Astrocyte of the cerebellum (primary cell): ENCODE measurements around the gene KSR2.

Source experiments
- DNase-seq: peaks from one replicate; pipeline ENCODE4 v3.0.0-alpha.2; 2011; ENCODE audit warnings: low read depth
- H3K4me3 ChIP-seq: 2 replicates; pipeline ENCODE4 v1.5.1; 2011; ENCODE audit warnings: mild to moderate bottlenecking, low read depth, low read length, moderate library complexity
- in situ Hi-C: cut with HindIII; loops from 2 replicates; pipeline ENCODE4 v1.10.0; 2017; ENCODE audit warnings: low sequenced_read_pairs
- TF ChIP-seq, protein P1 (sequence below): IDR thresholded peaks from 2 replicates; pipeline ENCODE4 v1.5.1; 2012; ENCODE audit warnings: low read length, low read depth, moderate library complexity, mild to moderate bottlenecking; ENCODE audit errors: missing control alignments

The KSR2 gene

DNA sequence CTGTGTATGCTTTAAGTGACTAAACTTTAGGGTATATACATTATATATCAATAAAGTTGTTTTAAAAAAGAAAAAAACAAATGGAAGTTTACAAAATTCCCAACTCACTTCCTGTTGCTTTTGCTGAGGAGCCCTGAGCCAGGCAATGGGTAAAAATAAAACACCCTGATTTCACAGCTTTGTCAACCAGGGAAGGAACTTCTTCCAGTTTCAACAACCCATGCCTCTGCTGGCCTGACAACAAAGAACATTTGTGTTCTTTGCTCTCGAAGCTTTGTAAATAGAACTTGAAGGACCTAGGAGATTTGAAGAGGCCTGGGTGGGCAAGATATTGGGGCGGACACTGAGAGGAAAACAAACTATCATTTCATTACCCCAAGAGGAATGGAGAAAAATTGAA is 466.2 kb downstream of the KSR2 start:
- no peak for DNase-seq
- TF ChIP-seq, protein P1, sequence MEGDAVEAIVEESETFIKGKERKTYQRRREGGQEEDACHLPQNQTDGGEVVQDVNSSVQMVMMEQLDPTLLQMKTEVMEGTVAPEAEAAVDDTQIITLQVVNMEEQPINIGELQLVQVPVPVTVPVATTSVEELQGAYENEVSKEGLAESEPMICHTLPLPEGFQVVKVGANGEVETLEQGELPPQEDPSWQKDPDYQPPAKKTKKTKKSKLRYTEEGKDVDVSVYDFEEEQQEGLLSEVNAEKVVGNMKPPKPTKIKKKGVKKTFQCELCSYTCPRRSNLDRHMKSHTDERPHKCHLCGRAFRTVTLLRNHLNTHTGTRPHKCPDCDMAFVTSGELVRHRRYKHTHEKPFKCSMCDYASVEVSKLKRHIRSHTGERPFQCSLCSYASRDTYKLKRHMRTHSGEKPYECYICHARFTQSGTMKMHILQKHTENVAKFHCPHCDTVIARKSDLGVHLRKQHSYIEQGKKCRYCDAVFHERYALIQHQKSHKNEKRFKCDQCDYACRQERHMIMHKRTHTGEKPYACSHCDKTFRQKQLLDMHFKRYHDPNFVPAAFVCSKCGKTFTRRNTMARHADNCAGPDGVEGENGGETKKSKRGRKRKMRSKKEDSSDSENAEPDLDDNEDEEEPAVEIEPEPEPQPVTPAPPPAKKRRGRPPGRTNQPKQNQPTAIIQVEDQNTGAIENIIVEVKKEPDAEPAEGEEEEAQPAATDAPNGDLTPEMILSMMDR = no peak
- in situ Hi-C loops = no loop called here
- no peak overlapping the region for H3K4me3 ChIP-seq

- H3K4me3 ChIP-seq = no peak overlapping the region
- no peak for DNase-seq
- in situ Hi-C loops = no loop called here
- TF ChIP-seq, protein P1 = no peak
Observed at GRCh38 chr12:117502233-117502632, 466.6 kb downstream of the KSR2 start.

DNA sequence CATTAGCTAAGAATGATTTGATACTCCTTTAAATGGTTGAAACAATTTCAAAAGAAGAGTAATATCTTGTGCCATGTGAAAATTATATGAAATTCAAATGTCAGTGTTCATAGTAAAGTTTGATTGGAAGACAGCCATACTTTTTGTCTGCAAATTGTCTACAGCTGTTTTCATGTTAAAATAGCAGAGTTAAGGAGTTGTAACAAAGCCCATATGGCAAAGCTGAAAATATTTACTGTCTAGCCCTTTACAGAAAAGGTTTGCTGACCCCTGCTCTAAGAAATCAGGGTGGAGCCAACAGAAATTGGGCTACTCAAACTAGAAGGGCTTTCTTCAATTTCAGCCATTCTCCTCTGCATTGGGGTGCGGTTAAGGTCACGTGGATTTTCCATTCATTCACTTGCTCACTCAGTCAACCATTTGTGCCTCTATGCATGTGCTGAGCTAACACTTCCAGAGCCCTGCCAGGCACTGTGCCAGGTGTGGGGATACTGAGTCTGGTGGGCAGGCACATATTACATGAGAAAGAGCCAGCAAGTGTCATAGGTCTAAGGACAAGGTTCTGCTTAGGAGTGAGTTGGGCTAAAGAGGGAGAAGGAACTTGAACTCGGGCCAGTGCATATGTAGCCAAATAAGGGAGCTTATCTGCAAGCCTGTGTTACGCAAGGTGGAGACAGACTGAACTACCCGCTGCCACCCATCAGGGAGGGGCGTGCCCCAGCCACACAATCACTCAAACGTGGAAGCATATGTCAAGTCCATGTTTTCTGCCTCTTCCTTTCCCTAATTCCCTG is 467.5 kb downstream of the KSR2 start:
- in situ Hi-C loops = no loop called here
- DNase-seq = no peak
- TF ChIP-seq, protein P1 = no peak
- H3K4me3 ChIP-seq = no peak overlapping the region

DNA sequence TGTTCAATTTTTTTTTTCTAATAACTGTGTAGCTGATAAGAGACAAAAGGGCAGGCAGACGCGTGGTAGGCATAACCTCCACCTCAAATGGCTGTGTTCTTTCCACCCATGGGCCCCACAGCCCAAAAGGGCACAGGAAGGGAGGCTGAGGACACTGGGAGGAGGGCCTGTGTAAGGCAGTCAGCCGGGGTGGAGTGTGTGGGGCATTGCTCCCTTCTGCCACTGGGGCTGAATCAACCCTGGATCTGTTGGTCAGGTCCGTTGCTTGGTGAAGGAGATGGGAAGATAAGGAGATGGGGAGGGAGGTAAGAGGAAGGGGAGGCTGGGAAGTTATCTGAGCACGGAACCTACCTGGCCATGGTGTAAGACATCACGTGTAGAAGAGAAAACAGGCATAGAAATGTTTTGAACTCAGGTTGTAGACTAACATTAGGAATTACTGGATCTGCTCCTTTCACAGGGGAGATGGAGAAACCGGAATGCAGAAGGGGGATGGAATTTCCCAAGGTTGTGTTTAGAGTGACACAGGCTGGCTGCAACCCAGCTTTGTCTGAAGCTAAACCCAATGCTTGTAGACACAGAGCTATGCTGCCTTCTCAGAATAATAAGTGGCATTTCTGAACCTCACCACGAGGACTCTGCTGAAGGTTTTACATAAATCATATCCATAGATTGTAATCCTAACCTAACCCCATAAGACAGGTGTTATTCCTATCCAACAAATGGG is 468.9 kb downstream of the KSR2 start:
- in situ Hi-C loops = no loop called here
- no peak for DNase-seq
- TF ChIP-seq, protein P1 = no peak
- H3K4me3 ChIP-seq = no peak overlapping the region

DNA sequence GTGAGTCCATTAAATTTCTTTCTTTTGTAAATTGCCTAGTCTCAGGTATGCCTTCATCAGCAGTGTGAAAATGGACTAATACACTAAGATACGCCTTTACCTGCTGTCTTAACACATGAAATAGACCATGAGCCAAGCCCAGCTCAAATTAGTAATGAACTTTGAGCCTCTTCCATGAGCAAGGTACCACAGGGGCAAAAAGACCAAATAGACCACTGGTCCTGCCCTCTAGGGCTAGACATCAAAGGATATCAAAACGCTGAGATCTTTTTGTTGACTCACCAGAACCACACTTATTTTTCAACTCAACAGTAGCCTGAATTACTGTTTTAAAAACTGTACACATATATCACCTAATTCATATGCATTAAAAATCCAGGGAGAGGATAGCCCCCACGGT is 469.9 kb downstream of the KSR2 start:
- DNase-seq = no peak
- in situ Hi-C loops = no loop called here
- no peak overlapping the region for H3K4me3 ChIP-seq
- TF ChIP-seq, protein P1 = no peak

GRCh38 chr12:117498256-117498655 is 470.5 kb downstream of the KSR2 start:
- no peak for DNase-seq
- TF ChIP-seq, protein P1 = no peak
- in situ Hi-C loops = no loop called here
- no peak overlapping the region for H3K4me3 ChIP-seq
